Memory B cell (primary cell): ENCODE measurements around the gene DQX1.
A peak's percentile ranks its signal among the peaks of the same experiment; 100 is the strongest.

Experiments used
- ATAC-seq: fragments of 150-1000 bp; cut with Tn5 transposase; 2 replicates; pipeline ENCODE4 v1.10.0; 2021; ENCODE audit warnings: low read depth, mild to moderate bottlenecking, moderate library complexity
- DNase-seq, 2 donors: peaks; one replicate each; pipeline ENCODE4 v3.0.0; 2022; ENCODE audit warnings: low spot score in 2 of 2
- H3K27ac Mint-ChIP-seq: one replicate; pipeline ENCODE4 v1.8.0; 2022; ENCODE audit warnings: mild to moderate bottlenecking, moderate library complexity, mixed read lengths
- H3K27me3 Mint-ChIP-seq: one replicate; pipeline ENCODE4 v1.8.0; 2022; ENCODE audit warnings: mixed read lengths
- H3K36me3 Mint-ChIP-seq: one replicate; pipeline ENCODE4 v1.8.0; 2022; ENCODE audit warnings: mild to moderate bottlenecking, mixed read lengths
- H3K4me1 Mint-ChIP-seq: one replicate; pipeline ENCODE4 v1.8.0; 2022; ENCODE audit warnings: mixed read lengths
- H3K4me3 Mint-ChIP-seq: one replicate; pipeline ENCODE4 v1.8.0; 2022; ENCODE audit warnings: mild to moderate bottlenecking, moderate library complexity, mixed read lengths
- H3K9me3 Mint-ChIP-seq: one replicate; pipeline ENCODE4 v1.8.0; 2022; ENCODE audit warnings: mixed read lengths

The DQX1 gene

DNA sequence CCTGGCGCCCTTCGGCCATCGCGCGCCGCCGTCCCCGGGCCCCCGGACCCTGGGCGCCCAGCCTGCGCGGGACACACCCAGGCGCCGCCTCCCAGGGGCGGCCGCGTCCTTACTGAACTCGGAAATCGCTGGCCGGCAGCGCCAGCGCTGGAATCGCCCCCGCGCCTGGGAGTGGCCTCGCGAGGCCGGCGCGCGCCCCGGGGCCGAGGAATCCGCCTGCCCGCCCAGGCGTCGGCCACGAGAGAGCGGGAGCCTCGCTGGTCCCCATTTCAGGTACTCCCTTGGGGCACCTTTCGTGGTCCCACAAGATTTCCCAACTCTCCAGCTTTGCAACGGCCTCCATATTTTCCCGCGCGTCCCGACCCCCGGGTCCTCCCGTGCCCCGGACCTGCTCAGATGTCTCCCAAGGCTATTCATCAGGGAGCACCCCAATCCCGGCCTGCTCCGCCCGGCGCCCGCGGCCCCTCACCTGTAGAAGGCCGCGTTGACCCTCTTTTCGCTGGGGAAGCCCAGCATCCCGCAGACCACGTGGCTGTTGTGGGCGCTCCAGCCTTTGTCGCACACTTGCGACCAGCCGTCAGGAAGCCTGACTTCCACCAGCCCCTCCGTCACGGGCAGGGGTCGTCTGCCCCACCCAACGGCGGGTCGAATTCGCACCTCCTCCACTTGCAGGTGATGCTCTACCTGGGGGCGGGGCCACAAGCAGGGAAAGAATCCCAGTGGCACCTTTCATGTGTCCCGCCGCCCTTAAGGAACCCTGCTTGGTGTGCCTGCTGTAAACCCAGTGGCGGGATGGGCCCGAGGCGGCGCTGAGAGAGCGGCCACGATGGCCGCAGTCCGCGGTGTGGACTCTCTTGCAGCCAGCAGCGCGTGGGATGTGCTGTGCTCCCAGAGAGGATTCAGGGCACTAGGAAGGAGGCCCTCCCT, 23.1 kb upstream of the DQX1 start:
- DNase-seq (no peak), ATAC-seq (peak; percentile 29)
- peaks cover 15% of the 10 kb centered on the region for H3K27me3 Mint-ChIP-seq
- peaks cover 30% of the 10 kb centered on the region for H3K4me1 Mint-ChIP-seq
- no peaks in the 10 kb centered on the region for H3K9me3 Mint-ChIP-seq
- H3K27ac Mint-ChIP-seq: peak overlapping the region; percentile 5
- H3K4me3 Mint-ChIP-seq: peak overlapping the region; percentile 78
- H3K36me3 Mint-ChIP-seq: peaks cover 2% of the 10 kb centered on the region

DNA sequence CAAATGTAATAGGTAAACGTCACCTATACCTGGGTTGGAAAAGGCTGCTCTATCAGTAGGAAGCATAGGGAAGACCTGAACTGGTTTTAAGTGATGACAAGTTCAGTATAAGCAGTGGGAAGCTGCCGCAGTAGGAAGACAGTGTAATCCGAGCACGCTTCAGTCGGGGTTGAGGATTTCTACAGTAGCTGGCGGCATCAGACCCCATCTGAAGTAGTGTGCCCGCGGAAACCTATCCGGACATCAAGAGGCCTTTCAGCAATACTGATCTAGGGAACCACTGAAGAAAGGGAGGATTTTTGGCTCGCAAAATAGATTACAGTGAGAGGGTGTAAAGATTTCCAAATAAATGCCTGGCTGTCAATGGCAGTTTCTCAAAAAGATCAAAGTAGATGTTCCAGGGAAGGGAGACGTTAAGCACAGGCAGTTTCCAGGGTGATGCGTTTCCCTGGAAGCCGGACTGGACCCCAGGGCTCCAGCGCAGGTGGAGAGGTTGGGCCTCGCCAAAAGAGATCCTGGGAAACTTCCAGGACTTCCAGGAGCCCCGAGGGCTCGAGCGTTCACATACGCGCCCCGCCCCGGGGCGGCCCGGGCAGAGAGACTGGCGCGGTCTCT, 22.4 kb upstream of the DQX1 start:
- peaks cover 26% of the 10 kb centered on the region for H3K4me1 Mint-ChIP-seq
- peaks cover 15% of the 10 kb centered on the region for H3K27me3 Mint-ChIP-seq
- H3K4me3 Mint-ChIP-seq: peak overlapping the region; percentile 78
- peaks cover 2% of the 10 kb centered on the region for H3K36me3 Mint-ChIP-seq
- H3K27ac Mint-ChIP-seq: peak overlapping the region; percentile 10
- ATAC-seq (no peak), DNase-seq (no peak)
- H3K9me3 Mint-ChIP-seq: no peaks in the 10 kb centered on the region

DNA sequence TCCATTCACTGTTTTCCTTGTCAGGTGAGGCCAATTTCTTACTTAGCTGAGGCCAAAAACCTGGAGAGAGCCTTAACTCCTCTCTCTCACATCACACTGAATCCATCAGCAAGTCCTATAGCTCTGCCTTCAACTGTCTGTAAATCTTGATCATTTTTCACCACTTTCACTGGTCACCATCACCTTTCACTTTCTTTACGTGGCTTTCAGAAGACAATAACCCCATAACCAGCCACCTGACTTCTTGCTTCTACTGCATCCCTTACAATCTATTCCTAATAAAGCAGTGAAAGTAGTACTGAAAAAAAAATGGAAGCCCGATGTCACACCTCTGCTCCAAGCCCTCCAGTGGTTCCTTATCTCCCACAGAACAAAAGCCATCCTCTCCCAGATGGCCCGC, 20.0 kb upstream of the DQX1 start:
- DNase-seq (no peak), ATAC-seq (no peak)
- Mint-ChIP-seq H3K4me1 (peaks cover 10% of the 10 kb centered on the region), H3K36me3 (peaks cover 3% of the 10 kb centered on the region), H3K27ac (no peak overlapping the region), H3K27me3 (peaks cover 12% of the 10 kb centered on the region), H3K4me3 (no peak overlapping the region), H3K9me3 (no peaks in the 10 kb centered on the region)

DNA sequence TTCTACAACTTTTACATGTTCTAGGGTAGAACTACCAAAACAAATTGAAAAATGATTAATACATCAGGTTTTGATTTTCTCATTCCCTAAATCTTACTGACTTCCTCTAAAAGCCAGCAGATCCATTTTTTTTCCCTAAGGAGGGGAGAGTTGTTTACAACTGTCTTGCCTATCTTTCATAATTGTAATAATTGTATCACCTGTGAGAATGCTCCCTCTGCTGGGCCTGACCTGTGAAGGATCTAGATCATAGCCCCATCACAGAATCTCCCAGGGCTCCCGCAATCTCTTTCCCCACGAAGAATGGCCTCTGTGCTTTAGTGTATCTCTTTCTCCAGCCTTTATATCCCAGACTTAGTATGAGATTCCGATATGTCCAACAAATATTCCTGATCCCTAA, 18.6 kb upstream of the DQX1 start:
- H3K27me3 Mint-ChIP-seq: peaks cover 8% of the 10 kb centered on the region
- DNase-seq (no peak), ATAC-seq (peak; percentile 32)
- no peak overlapping the region for H3K4me3 Mint-ChIP-seq
- peaks cover 12% of the 10 kb centered on the region for H3K4me1 Mint-ChIP-seq
- no peak overlapping the region for H3K27ac Mint-ChIP-seq
- no peaks in the 10 kb centered on the region for H3K9me3 Mint-ChIP-seq
- peaks cover 3% of the 10 kb centered on the region for H3K36me3 Mint-ChIP-seq

DNA sequence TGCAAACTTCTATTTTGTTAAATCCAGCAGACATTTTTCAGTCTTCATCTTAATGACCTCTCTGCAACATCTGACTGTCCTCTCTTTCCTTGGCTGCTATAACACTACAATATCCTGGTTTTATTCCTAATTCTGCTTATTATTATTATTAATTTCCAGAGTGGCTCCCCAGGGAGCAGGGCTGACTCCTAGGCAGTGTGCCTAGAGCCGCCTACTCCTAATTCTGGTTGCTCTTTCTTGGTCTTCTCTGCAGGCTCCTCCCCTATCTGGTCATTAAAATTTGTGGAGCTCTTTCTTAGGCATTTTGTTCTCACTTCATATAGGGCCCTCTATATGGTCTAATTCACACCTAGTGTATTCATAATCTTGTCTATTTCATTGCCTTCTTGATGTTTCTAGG, 16.9 kb upstream of the DQX1 start:
- Mint-ChIP-seq H3K36me3 (peaks cover 6% of the 10 kb centered on the region), H3K27ac (no peak overlapping the region), H3K27me3 (peaks cover 3% of the 10 kb centered on the region), H3K9me3 (peaks cover 3% of the 10 kb centered on the region), H3K4me3 (no peak overlapping the region), H3K4me1 (peaks cover 18% of the 10 kb centered on the region)
- ATAC-seq: no peak
- DNase-seq: no peak

DNA sequence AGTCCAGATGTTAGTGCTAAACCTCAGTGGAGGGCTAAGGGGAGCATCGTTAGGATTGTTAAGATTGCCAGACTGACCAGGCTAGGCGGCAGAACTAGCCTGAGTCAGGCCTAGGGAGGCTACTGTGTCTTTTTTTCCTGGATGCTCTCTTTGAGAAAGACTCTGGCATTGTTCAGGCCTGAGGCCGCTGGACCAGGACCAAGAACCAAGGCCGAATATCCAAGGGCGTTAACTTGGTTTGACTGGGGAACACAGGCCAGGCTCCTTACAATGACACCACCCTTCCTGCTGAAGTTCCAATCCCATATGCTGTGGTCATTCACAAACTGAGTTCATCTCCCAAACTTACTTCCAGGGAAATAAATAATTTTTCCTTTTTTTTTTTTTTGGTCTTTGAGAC, 14.3 kb upstream of the DQX1 start:
- Mint-ChIP-seq H3K27ac (no peak overlapping the region), H3K27me3 (no peaks in the 10 kb centered on the region), H3K36me3 (peaks cover 5% of the 10 kb centered on the region), H3K9me3 (peaks cover 3% of the 10 kb centered on the region), H3K4me1 (peaks cover 25% of the 10 kb centered on the region), H3K4me3 (peak overlapping the region; percentile 44)
- ATAC-seq: no peak
- DNase-seq: no peak

DNA sequence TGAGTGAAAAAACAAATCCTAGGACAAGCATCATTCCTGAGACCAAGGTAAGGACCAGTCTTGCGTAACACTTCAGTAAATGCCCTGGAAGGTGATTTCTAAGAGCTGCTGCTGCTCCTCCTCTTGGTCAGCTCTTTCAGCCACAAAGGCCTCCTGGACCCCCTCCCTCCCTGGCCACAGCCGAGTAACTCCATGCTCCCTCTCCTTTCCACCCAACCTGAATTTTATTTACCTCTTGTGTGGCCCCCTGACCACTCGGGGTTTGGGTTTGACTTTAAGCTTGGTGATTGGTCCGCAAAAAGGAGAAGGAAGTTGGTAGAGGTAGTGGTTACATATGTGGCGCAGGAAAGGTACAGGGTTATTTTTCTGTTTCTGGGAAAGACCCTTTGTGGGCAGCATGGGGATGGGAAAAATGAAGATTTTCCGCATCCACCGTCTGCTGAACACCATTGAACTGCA, 12.9 kb upstream of the DQX1 start:
- Mint-ChIP-seq H3K4me3 (peak overlapping the region; percentile 94), H3K4me1 (peaks cover 25% of the 10 kb centered on the region), H3K9me3 (peaks cover 3% of the 10 kb centered on the region), H3K27me3 (no peaks in the 10 kb centered on the region), H3K27ac (peak overlapping the region; percentile 99), H3K36me3 (peaks cover 5% of the 10 kb centered on the region)
- DNase-seq (peak in 1 of 2 donors; percentile 29), ATAC-seq (peak; percentile 96)

DNA sequence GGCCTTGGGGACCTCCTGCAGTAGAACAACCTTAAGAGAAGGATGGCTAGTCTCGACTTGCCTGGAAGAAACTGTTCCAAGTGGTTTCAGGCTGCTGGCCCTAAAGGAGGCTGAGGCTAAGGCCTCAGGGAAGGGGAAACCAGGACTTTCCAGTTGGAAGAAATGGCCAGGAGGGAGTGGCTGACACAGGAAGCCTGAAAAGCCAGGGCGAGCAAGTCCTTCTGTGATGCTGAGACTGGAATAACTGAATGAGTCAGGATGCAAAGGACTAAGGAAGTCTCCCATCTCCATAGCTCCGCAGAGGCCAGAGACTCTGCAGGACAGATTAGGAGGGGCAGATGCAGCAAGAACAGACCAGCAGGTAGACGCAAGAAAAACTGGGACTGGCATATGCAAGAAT, 11.1 kb upstream of the DQX1 start:
- H3K4me1 Mint-ChIP-seq: peaks cover 27% of the 10 kb centered on the region
- ATAC-seq (no peak), DNase-seq (no peak)
- H3K9me3 Mint-ChIP-seq: peaks cover 3% of the 10 kb centered on the region
- H3K4me3 Mint-ChIP-seq: no peak overlapping the region
- H3K27me3 Mint-ChIP-seq: no peaks in the 10 kb centered on the region
- peaks cover 3% of the 10 kb centered on the region for H3K36me3 Mint-ChIP-seq
- H3K27ac Mint-ChIP-seq: peak overlapping the region; percentile 99

DNA sequence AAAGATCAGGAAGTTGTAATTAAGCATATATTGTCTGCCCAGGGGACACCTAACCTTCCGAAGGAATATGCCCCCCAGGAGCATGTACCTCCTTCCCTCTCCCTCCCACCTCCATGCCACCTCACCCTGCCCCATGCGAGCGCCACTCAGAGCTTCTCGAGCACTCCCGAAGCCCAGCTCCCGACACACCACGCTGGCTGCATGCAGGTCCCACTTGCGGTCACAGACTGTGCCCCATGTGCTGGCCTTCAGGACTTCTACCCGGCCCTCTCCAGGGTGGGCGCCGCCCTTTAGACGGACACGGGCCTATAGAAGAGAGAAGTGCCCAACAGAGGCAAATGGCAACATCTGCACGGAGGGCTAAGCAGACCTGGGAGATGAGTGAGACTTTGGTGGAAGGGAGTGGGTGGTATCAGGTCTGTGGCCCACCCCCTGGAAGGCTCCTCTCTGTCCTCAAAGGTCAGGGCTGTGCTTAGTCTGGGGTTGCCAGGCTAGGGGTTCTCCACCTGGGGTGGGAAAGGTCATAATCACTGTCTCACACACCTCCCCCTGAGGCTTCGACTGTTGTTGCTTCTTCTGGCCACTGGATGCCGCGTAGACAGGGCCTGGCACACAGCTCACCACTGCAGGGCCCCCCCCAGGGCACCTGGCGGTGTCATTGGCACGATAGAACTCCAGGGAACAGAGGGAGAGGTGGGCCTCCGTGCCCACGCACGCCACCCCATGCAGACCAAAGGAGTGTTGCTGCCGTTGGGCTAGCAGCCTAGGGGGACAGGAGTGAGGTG, 10.3 kb upstream of the DQX1 start:
- Mint-ChIP-seq H3K4me1 (peaks cover 34% of the 10 kb centered on the region), H3K9me3 (peaks cover 3% of the 10 kb centered on the region), H3K36me3 (peaks cover 3% of the 10 kb centered on the region), H3K27me3 (no peaks in the 10 kb centered on the region), H3K27ac (no peak overlapping the region), H3K4me3 (no peak overlapping the region)
- DNase-seq (no peak), ATAC-seq (no peak)

DNA sequence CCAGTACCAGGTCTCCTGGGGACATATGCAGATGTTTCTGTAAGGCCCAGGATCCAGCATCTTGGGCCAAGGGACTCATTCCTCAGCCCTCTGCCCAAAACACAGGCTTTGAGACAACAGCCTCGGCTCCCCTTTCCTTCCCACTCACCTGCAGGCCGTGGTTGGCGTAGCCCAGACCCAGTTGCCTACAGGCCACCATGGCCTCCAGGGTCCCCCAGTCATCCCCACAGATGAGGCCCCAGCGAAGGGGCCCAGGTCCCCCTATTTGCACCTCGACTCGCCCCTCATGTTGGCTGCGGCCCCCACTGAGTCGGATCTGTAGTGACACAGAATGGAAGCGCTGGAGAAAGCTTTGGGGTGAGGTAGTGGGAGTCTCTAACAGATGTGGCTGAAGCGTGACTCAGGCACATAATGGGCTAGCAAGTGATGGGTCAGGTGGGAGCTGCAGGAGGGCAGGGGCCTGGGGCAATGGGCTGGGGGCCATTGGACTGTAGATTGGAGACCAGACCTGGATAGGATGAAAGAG, 9.5 kb upstream of the DQX1 start:
- ATAC-seq (no peak), DNase-seq (no peak)
- Mint-ChIP-seq H3K36me3 (peaks cover 3% of the 10 kb centered on the region), H3K9me3 (peaks cover 3% of the 10 kb centered on the region), H3K27me3 (no peaks in the 10 kb centered on the region), H3K27ac (no peak overlapping the region), H3K4me1 (peaks cover 40% of the 10 kb centered on the region), H3K4me3 (no peak overlapping the region)

DNA sequence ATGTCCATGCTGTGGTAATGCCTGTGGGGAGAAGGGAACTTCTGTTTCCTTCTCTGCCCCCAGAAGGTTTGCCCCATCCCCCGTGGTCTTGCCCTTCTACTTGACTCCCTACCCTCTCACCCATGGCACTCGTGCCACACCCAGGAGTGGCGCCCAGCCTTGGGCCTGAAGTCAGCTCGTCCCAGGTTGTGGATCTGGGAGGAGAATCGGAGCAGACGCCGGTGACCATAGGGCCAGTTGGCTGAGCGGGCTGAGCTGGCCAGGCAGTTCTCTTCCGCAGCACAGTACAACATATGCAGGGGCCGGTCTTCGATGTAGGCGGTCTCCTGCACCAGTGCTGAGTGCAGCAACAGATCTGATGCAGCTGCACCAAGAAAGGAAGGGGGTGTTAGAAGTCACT, 8.4 kb upstream of the DQX1 start:
- DNase-seq (no peak), ATAC-seq (no peak)
- Mint-ChIP-seq H3K36me3 (peaks cover 3% of the 10 kb centered on the region), H3K4me1 (peaks cover 37% of the 10 kb centered on the region), H3K4me3 (no peak overlapping the region), H3K27ac (no peak overlapping the region), H3K9me3 (peaks cover 3% of the 10 kb centered on the region), H3K27me3 (no peaks in the 10 kb centered on the region)

DNA sequence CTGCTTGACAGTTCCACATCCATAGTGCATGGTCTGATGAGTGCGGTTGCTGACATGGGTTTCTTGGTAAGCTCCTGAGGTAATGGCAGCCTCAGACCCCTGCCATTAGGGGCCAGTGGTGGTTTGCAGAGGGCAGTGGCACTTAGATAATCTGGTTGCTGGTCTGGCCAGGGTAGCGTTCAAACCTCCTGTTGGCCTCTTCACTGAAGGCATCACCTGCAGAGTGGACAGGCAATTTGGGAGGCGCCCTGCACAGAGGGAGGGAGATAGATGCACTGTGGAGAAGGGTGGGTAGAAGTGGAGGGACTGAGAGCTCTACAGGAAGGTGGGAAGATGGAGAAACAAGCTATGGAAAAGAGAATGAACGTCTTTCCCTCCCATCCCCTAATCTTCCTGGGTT, 7.4 kb upstream of the DQX1 start:
- DNase-seq (no peak), ATAC-seq (no peak)
- Mint-ChIP-seq H3K27me3 (no peaks in the 10 kb centered on the region), H3K36me3 (no peaks in the 10 kb centered on the region), H3K4me3 (no peak overlapping the region), H3K9me3 (no peaks in the 10 kb centered on the region), H3K27ac (peak overlapping the region; percentile 61), H3K4me1 (peaks cover 34% of the 10 kb centered on the region)

DNA sequence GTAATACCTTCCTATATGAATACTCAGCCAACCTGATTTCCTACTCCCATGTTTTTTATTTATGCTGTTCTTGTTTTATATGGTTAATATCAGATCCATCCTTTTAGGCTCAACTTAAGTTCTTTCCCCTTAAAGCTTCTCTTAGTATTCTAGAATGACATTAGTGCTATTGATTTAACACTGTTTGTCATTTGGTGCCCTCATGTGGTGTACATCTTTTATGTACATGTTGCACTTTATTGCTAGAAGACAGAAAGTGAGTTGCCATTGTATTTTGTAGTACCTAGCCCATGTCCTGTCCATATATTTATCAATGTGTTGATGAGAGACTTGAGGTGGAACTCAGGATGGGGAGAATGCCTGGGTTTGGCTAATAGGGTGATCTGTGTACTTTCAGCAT, 6.2 kb upstream of the DQX1 start:
- peaks cover 8% of the 10 kb centered on the region for H3K36me3 Mint-ChIP-seq
- DNase-seq (no peak), ATAC-seq (no peak)
- H3K9me3 Mint-ChIP-seq: no peaks in the 10 kb centered on the region
- no peaks in the 10 kb centered on the region for H3K27me3 Mint-ChIP-seq
- H3K27ac Mint-ChIP-seq: peak overlapping the region; percentile 94
- peak overlapping the region; percentile 19 for H3K4me3 Mint-ChIP-seq
- peaks cover 36% of the 10 kb centered on the region for H3K4me1 Mint-ChIP-seq

DNA sequence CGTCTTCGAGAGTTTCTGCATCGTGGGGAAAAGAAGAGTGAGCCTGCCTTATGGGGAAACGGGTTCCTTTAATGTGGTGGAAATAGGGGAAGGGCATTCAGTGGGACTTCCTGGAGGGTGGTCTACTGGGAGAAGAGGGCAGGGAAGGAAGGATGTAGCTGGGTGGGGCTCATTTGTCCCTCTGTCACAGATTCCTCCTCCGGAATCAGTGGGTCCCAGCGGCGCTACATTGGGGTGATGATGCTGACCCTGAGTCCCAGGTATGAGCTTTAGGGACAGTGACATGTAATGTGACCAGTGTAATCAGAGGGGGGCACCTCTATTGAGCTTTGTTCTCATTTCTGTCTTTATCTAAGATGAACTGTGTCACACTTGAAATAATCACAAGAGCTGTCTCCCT, 5.6 kb upstream of the DQX1 start:
- DNase-seq (no peak), ATAC-seq (no peak)
- Mint-ChIP-seq H3K4me1 (peaks cover 39% of the 10 kb centered on the region), H3K27ac (peak overlapping the region; percentile 94), H3K9me3 (no peaks in the 10 kb centered on the region), H3K36me3 (peaks cover 12% of the 10 kb centered on the region), H3K27me3 (no peaks in the 10 kb centered on the region), H3K4me3 (no peak overlapping the region)
